GM19238 (cell line): ENCODE measurements around the gene ELAC2.

ENCODE experiments used
- DNase-seq: peaks from one replicate; pipeline ENCODE4 v3.0.0; 2011; ENCODE audit warnings: low spot score; ENCODE audit not compliant: insufficient read length

The ELAC2 gene

GRCh38 chr17:12961655-12962054 is 56.2 kb downstream of the ELAC2 start:
- DNase-seq = no peak

- DNase-seq = no peak
These were observed 58.4 kb downstream of the ELAC2 start for GRCh38 chr17:12959441-12959840.

GRCh38 chr17:12958786-12959185 is 59.0 kb downstream of the ELAC2 start:
- no peak for DNase-seq

- no peak for DNase-seq
These were observed 62.3 kb downstream of the ELAC2 start for GRCh38 chr17:12955521-12955920.

GRCh38 chr17:12953156-12953555 is 64.7 kb downstream of the ELAC2 start:
- no peak for DNase-seq

- no peak for DNase-seq
These were observed 65.8 kb downstream of the ELAC2 start for GRCh38 chr17:12952012-12952411.

- DNase-seq = no peak
These were observed 70.8 kb downstream of the ELAC2 start for GRCh38 chr17:12947047-12947446.
